DND-41 (cell line): Measurements from ENCODE around the gene FAM83C.

Source experiments
- CTCF ChIP-seq: IDR thresholded peaks from 2 replicates; pipeline ENCODE4 v1.5.1; 2012; ENCODE audit warnings: borderline replicate concordance, low read length, moderate library complexity, mild to moderate bottlenecking; ENCODE audit not compliant: poor library complexity, severe bottlenecking; ENCODE audit errors: extremely low read depth
- EZH2 ChIP-seq: IDR thresholded peaks from 3 replicates; pipeline ENCODE4 v1.6.1; 2012; ENCODE audit warnings: borderline replicate concordance, low read depth, mild to moderate bottlenecking, moderate library complexity, low read length, inconsistent platforms; ENCODE audit not compliant: severe bottlenecking

- TF ChIP-seq CTCF (peak; percentile 99), EZH2 (no peak)
Measured at GRCh38 chr20:35303735-35304491, 11.7 kb upstream of the FAM83C start.
